Activated CD4-positive, alpha-beta T cell treated with anti-CD3 and anti-CD28 coated beads for 24 hours (primary cell): ENCODE data around the gene NAA20.

Experiments
- DNase-seq, 2 donors: peaks; one replicate each; pipeline ENCODE4 v3.0.0-alpha.2; 2020; ENCODE audit warnings: low read depth in 2 of 2

NAA20 gene

GRCh38 chr20:20018366-20018765 lies 1.2 kb downstream of the NAA20 start:
- no peak for DNase-seq

- no peak for DNase-seq
Observed at GRCh38 chr20:20019123-20019522, 2.0 kb downstream of the NAA20 start.

GRCh38 chr20:20020908-20021307 lies 3.7 kb downstream of the NAA20 start:
- DNase-seq = no peak

GRCh38 chr20:20021835-20022234 lies 4.7 kb downstream of the NAA20 start:
- no peak for DNase-seq

- no peak for DNase-seq
Observed at GRCh38 chr20:20022498-20022897, 5.3 kb downstream of the NAA20 start.

DNA sequence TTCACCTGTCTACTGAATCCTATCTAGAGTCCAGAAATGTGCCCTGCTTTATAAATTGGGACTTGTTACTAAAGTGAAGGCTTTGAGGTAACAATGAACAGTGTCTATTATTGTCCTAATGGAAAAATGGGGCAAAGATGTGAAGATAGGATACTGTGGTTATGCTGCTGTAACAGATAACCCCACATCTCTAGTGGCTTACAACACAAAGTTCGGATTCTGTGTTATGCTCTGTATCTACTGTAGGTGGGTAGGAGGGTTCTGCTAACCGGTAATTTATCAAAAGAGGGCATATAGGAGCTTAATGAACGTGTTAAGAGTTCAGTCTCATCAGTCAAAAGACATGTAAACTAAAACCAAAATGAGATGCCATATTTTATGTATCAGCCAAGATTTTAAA lies 6.2 kb downstream of the NAA20 start:
- no peak for DNase-seq

DNA sequence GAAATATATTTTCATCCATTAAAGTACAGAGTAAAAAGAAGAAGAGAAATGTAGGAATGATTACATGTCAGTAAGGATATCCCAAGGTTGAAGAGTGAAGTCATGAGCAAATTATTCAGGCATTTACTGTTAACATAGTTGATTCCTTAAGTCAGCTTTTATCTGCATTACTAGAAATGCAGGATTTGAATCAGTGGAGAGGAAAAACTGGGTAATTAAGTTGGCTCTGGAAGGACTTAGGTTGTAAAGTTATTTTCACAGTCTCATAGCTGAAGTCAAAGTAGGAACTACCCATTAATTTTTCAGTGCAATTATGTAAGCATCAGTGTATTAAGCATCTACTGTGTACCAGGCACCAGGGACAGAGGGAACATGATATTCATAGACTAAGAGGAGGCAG lies 7.8 kb downstream of the NAA20 start:
- no peak for DNase-seq

DNA sequence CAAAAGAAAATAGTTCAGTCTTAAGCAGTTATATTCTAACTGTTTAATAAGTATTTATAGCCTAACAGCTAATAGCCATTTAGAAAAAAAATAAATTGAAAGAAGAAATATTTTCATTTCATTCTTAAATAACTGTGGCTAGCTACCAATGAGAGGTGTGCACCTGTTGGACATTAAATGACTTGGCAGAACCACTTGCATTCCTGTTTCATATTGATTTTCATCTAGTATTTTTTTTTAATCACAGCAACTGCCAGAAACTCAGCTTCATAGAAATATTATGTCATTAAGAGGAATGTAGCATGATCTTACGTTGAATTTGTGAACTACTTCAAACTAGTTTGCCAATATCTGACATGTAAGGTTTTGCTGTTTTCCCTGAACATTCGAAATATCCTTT lies 10.1 kb downstream of the NAA20 start:
- DNase-seq = no peak

- DNase-seq = no peak
Observed at GRCh38 chr20:20031790-20032189, 14.6 kb downstream of the NAA20 start.

GRCh38 chr20:20034486-20034885 lies 17.3 kb downstream of the NAA20 start:
- DNase-seq = no peak

DNA sequence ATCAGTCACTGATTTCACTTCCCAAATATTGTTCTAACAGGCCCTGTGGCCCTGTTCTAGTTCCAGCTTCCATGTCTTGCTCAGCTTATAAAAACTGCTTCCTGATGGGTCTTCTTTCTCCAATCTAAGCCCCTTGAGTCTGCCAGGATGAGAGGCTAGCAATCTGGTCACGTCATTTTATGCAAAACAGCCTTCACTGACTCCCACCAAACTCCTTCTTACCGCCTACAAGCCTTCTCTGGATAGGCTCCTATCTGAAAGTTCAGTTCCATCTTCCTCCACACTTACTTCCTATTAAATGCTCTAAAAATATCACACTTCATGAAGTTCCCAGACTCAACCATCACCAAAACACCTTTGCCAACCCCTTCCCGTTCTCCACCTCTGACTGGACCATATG lies 19.6 kb downstream of the NAA20 start:
- DNase-seq = no peak

DNA sequence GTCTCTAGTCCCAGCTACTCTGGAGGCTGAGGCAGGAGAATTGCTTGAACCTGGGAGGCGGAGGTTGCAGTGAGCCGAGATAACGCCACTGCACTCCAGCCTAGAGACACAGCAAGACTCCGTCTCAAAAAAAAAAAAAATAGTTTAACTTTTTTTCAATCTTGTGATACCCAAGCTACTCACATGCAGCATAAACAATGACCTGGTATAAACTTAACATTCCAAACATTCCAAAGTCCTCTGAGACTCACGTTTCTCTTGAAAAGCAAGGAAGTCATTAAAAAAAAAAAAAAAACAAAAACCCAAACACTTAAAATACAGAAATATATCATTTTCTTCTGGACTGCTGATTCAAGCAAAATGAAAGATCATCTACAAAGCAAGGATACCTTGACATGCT lies 20.8 kb downstream of the NAA20 start:
- no peak for DNase-seq

- DNase-seq = no peak
Observed at GRCh38 chr20:20038586-20038985, 21.4 kb downstream of the NAA20 start.

GRCh38 chr20:20039752-20040387 lies 22.7 kb downstream of the NAA20 start:
- DNase-seq = no peak

DNA sequence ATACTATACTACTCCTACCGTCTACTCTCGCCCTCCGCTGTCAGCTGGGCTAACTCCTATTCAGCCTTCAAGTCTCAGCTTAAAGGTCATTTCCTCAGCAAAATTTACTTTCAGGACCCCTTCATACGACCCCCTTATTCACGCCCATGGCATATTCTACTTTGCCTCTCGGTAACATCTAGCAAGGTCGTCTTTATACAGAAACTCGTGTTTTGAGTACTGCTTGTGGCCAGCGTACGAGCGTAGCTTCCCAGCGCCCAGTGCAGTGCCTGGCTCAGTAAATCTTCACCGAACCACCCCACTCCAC lies 34.6 kb downstream of the NAA20 start:
- no peak for DNase-seq

- DNase-seq = peak; percentile 93 to 94
Observed at GRCh38 chr20:20052074-20052970, 35.2 kb downstream of the NAA20 start, which contains the start of the genes CFAP61 and CRNKL1. CFAP61 (plus strand) TSS chr20:20052532; CDS start chr20:20056654, 4,122 bp downstream. CRNKL1 (minus strand) TSS chr20:20052466; CDS start chr20:20052342, 124 bp downstream.

GRCh38 chr20:20060234-20060998 lies 43.3 kb downstream of the NAA20 start:
- no peak for DNase-seq

- no peak for DNase-seq
Observed at GRCh38 chr20:20063941-20064702, 47.0 kb downstream of the NAA20 start.

DNA sequence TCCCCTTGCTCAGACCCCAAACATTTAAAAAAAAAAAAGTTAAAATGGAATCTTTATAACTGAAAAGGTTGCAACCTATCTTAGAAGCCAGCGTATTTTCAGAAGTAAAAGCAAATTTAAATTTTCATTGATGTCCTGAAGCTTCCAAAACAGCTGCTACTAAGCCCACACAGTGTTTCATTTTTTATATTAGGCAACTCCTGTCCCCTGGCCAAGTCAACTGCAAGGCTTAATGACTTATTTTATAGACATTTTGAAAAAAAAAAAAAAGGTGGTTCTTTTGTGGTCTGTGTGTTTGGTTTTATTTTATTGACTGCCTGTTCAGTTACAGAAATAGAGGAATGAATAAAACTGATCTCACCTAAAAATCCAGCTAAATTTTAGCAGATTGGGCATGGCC lies 48.2 kb downstream of the NAA20 start:
- no peak for DNase-seq

DNA sequence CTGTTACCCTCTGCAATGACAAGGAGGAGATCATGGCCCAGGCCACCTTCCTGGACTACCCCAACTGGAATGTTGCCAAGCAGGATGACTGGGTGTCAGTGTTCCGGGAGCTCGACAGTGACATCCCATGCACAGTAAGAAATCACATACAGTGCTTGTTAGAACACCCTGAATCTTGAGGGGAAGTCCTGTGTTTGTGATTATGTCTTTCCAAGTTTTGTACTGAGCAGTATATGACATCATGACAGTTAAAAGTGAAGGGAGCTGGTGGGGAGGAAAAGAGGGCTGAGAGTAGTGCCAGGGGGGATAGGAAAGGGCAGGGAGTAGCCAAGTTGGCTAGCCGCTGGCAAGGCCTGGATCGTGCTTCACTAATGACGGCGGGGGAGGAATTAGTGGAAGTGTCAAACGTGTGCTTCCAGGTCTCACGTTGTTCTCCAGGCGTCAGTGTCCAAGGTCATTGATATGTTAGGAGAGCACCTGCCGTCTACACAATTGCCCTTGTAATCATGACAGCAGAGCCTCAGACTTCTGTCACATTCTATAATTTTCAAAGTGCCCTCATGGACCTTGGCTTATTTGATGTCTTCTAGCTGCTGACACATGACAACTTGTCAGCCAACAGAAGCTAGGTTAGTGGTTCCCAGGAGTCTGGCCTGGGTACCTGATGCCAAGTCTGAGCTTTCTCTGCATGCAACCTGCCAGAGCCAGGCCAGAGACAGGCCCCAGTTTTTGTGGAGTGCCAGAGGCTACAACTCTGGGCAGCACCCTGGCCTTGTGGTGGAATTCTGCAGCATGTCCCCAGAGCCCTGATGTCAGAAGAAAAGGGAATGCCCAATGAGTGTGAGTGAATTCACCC lies 53.9 kb downstream of the NAA20 start:
- DNase-seq = no peak
